SK-N-SH treated with all-trans-retinoic acid at 6 μM for 48 hours (cell line): ENCODE measurements around the gene IMMP2L.

Experiments used
- ATAC-seq: fragments of 200-7000 bp; cut with Tn5 transposase; 3 replicates; pipeline ENCODE4 v1.9.1; 2020; ENCODE audit warnings: mild to moderate bottlenecking, moderate library complexity
- ARNTL ChIP-seq: fragments of 450-650 bp; formaldehyde crosslinking; IDR thresholded peaks from 2 replicates; pipeline ENCODE4 v1.5.0; 2020; ENCODE audit warnings: low read depth, mild to moderate bottlenecking, moderate library complexity, borderline replicate concordance
- BACH2 ChIP-seq: fragments of 250-450 bp; sonication (Bioruptor Pico); IDR thresholded peaks from 2 replicates; pipeline ENCODE4 v1.9.0; 2021; ENCODE audit warnings: mild to moderate bottlenecking, borderline replicate concordance
- CREB5 ChIP-seq: fragments of 250-450 bp; sonication (Bioruptor Pico); IDR thresholded peaks from 2 replicates; pipeline ENCODE4 v1.5.1; 2020; ENCODE audit warnings: low read depth, mild to moderate bottlenecking, moderate library complexity
- CSDC2 ChIP-seq: fragments of 250-450 bp; sonication (Bioruptor Pico); IDR thresholded peaks from 2 replicates; pipeline ENCODE4 v1.5.0; 2020; ENCODE audit warnings: mild to moderate bottlenecking, moderate library complexity
- CSRNP3 ChIP-seq: fragments of 250-450 bp; sonication (Bioruptor Pico); IDR thresholded peaks from 2 replicates; pipeline ENCODE4 v1.5.1; 2021; ENCODE audit warnings: mild to moderate bottlenecking, moderate library complexity
- ESRRG ChIP-seq: fragments of 250-450 bp; sonication (Bioruptor Pico); IDR thresholded peaks from 2 replicates; pipeline ENCODE4 v1.6.1; 2021; ENCODE audit warnings: mild to moderate bottlenecking
- GLIS3 ChIP-seq: fragments of 250-450 bp; sonication (Bioruptor Pico); IDR thresholded peaks from 2 replicates; pipeline ENCODE4 v1.5.0; 2020; ENCODE audit warnings: mild to moderate bottlenecking, moderate library complexity
- ISL1 ChIP-seq: fragments of 250-450 bp; sonication (Bioruptor Pico); IDR thresholded peaks from 2 replicates; pipeline ENCODE4 v2.1.2; 2022; ENCODE audit warnings: mild to moderate bottlenecking, moderate library complexity
- OSR1 ChIP-seq: fragments of 250-450 bp; sonication (Bioruptor Pico); IDR thresholded peaks from 2 replicates; pipeline ENCODE4 v1.8.0; 2022; ENCODE audit warnings: moderate library complexity, mild to moderate bottlenecking, inconsistent platforms
- PATZ1 ChIP-seq: fragments of 250-450 bp; sonication (Bioruptor Pico); IDR thresholded peaks from 2 replicates; pipeline ENCODE4 v1.8.0; 2020; ENCODE audit warnings: mild to moderate bottlenecking, moderate library complexity, borderline replicate concordance
- POU6F1 ChIP-seq: fragments of 250-450 bp; sonication (Bioruptor Pico); IDR thresholded peaks from 2 replicates; pipeline ENCODE4 v1.8.0; 2021; ENCODE audit warnings: low read depth, mild to moderate bottlenecking, moderate library complexity, borderline replicate concordance
- PPARA ChIP-seq: fragments of 250-450 bp; sonication (Bioruptor Pico); IDR thresholded peaks from 2 replicates; pipeline ENCODE4 v1.5.0; 2020; ENCODE audit warnings: mild to moderate bottlenecking, borderline replicate concordance
- RARB ChIP-seq: fragments of 250-450 bp; sonication (Bioruptor Pico); IDR thresholded peaks from 2 replicates; pipeline ENCODE4 v1.8.0; 2021; ENCODE audit warnings: mild to moderate bottlenecking, moderate library complexity
- SNAI2 ChIP-seq: fragments of 250-450 bp; sonication (Bioruptor Pico); IDR thresholded peaks from 2 replicates; pipeline ENCODE4 v1.5.0; 2020; ENCODE audit warnings: mild to moderate bottlenecking, moderate library complexity
- TCF4 ChIP-seq: fragments of 250-450 bp; sonication (Bioruptor Pico); IDR thresholded peaks from 2 replicates; pipeline ENCODE4 v1.8.0; 2021; ENCODE audit warnings: mild to moderate bottlenecking, moderate library complexity, borderline replicate concordance
- TOX ChIP-seq: fragments of 250-450 bp; sonication (Bioruptor Pico); IDR thresholded peaks from 2 replicates; pipeline ENCODE4 v1.8.0; 2021; ENCODE audit warnings: mild to moderate bottlenecking, moderate library complexity, borderline replicate concordance
- TSHZ2 ChIP-seq: fragments of 250-450 bp; sonication (Bioruptor Pico); IDR thresholded peaks from 2 replicates; pipeline ENCODE4 v1.5.0; 2020; ENCODE audit warnings: mild to moderate bottlenecking, moderate library complexity
- ZC3H10 ChIP-seq: fragments of 250-450 bp; sonication (Bioruptor Pico); IDR thresholded peaks from 2 replicates; pipeline ENCODE4 v1.5.1; 2021; ENCODE audit warnings: mild to moderate bottlenecking, moderate library complexity
- ZFP3 ChIP-seq: fragments of 250-450 bp; sonication (Bioruptor Pico); IDR thresholded peaks from 2 replicates; pipeline ENCODE4 v1.5.0; 2020; ENCODE audit warnings: mild to moderate bottlenecking, moderate library complexity
- ZFP30 ChIP-seq: fragments of 450-650 bp; formaldehyde crosslinking; IDR thresholded peaks from 2 replicates; pipeline ENCODE4 v1.5.0; 2022; ENCODE audit warnings: mild to moderate bottlenecking, moderate library complexity
- ZNF565 ChIP-seq: fragments of 450-650 bp; formaldehyde crosslinking; conservative IDR thresholded peaks from 2 replicates; pipeline ENCODE4 v1.5.0; 2020; ENCODE audit warnings: low read depth, mild to moderate bottlenecking, moderate library complexity
- ZNF70 ChIP-seq: fragments of 450-650 bp; formaldehyde crosslinking; IDR thresholded peaks from 2 replicates; pipeline ENCODE4 v1.5.0; 2020; ENCODE audit warnings: mild to moderate bottlenecking, moderate library complexity
- ZNF8 ChIP-seq: fragments of 450-650 bp; formaldehyde crosslinking; IDR thresholded peaks from 2 replicates; pipeline ENCODE4 v1.5.0; 2020; ENCODE audit warnings: mild to moderate bottlenecking, moderate library complexity

IMMP2L gene

GRCh38 chr7:110774071-110774470 is 788.2 kb downstream of the IMMP2L start (continued):
- no peak for TF ChIP-seq PATZ1
- no peak for TF ChIP-seq ZNF8
- no peak for TF ChIP-seq RARB (CRISPR knock-in tag)
- no peak for TF ChIP-seq GLIS3 (CRISPR knock-in tag)
- no peak for TF ChIP-seq TCF4 (CRISPR knock-in tag)
- TF ChIP-seq, all 23 proteins: peak for 0

- TF ChIP-seq ZFP3 (CRISPR knock-in tag) (no peak), ZC3H10 (CRISPR knock-in tag) (no peak), BACH2 (CRISPR knock-in tag) (no peak), ISL1 (no peak), PPARA (CRISPR knock-in tag) (no peak), CSDC2 (CRISPR knock-in tag) (no peak), OSR1 (no peak), ZFP30 (CRISPR knock-in tag) (no peak)
- ATAC-seq, result no peak
These were observed 789.7 kb downstream of the IMMP2L start for GRCh38 chr7:110772615-110773014.

- TF ChIP-seq ZFP30 (CRISPR knock-in tag) (no peak), TCF4 (CRISPR knock-in tag) (no peak), GLIS3 (CRISPR knock-in tag) (no peak), ZNF565 (CRISPR knock-in tag) (no peak)
- ATAC-seq, result no peak
These were observed 790.6 kb downstream of the IMMP2L start for GRCh38 chr7:110771717-110772116.

- TF ChIP-seq BACH2 (CRISPR knock-in tag) (no peak), TCF4 (CRISPR knock-in tag) (no peak), RARB (CRISPR knock-in tag) (no peak), CSRNP3 (CRISPR knock-in tag) (no peak), CSDC2 (CRISPR knock-in tag) (no peak), OSR1 (no peak), ZNF70 (CRISPR knock-in tag) (no peak), ESRRG (CRISPR knock-in tag) (no peak), GLIS3 (CRISPR knock-in tag) (no peak), POU6F1 (CRISPR knock-in tag) (no peak), ZNF565 (CRISPR knock-in tag) (no peak), ZC3H10 (CRISPR knock-in tag) (no peak), PATZ1 (no peak), SNAI2 (CRISPR knock-in tag) (no peak), ISL1 (no peak), ZNF8 (no peak), ZFP3 (CRISPR knock-in tag) (no peak), TOX (no peak)
- no peak for ATAC-seq
These were observed 794.7 kb downstream of the IMMP2L start for GRCh38 chr7:110767550-110768110.

GRCh38 chr7:110766864-110767263 is 795.4 kb downstream of the IMMP2L start:
- no peak for ATAC-seq
- TF ChIP-seq ZFP3 (CRISPR knock-in tag), result no peak
- TF ChIP-seq TSHZ2, result no peak
- TF ChIP-seq SNAI2 (CRISPR knock-in tag), result no peak
- no peak for TF ChIP-seq OSR1
- TF ChIP-seq TCF4 (CRISPR knock-in tag), result no peak
- TF ChIP-seq TOX, result no peak
- TF ChIP-seq GLIS3 (CRISPR knock-in tag), result no peak
- no peak for TF ChIP-seq CREB5 (CRISPR knock-in tag)
- TF ChIP-seq BACH2 (CRISPR knock-in tag), result no peak
- TF ChIP-seq ARNTL (CRISPR knock-in tag), result no peak
